ENCODE data around the gene BEND2. TPM values are rescaled to one million over a fixed set of nuclear protein-coding genes. Genes with fewer than 3 reads are reported as not detected.
A peak's percentile ranks its signal among the peaks of the same experiment; 100 is the strongest.

Gene BEND2
- total and polyA plus RNA-seq, 9 of the 15 experiments (the other 6 are each of a cell fraction or from before 2014, with no cell fraction given), result 0.01 to 0.18 (median 0.06) TPM; not detected in 3

- TF ChIP-seq POLR2AphosphoS5 (IDR thresholded peaks at IDR 0.05; ENCODE audit: control insufficient read depth, insufficient read depth, low read depth, low read length) (peak; percentile 25; the same call in 1 of the 2 replicates), REST (IDR thresholded peaks at IDR 0.05; ENCODE audit: borderline replicate concordance) (no peak), REST (CRISPR knock-in tag; IDR thresholded peaks at IDR 0.05; ENCODE audit: low read depth) (no peak), VEZF1 (CRISPR knock-in tag; IDR thresholded peaks at IDR 0.05) (peak; percentile 76), PML (IDR thresholded peaks at IDR 0.05; ENCODE audit: low read length) (peak; percentile 43; the same call in 1 of the 2 replicates), TAL1 (IDR thresholded peaks at IDR 0.05) (peak; percentile 70), CBFA2T2 (conservative IDR thresholded peaks at IDR 0.05) (peak; percentile 79), TAF7 (tag; IDR thresholded peaks at IDR 0.05) (no peak), RAD51 (IDR thresholded peaks at IDR 0.05; ENCODE audit: borderline replicate concordance, low read depth) (no peak)
These were observed 47.0 kb downstream of the BEND2 start (continued) for GRCh38 chrX:18173494-18174180.
